HG03354 (cell line): ENCODE measurements around the gene C3orf70.

Experiments used
- ATAC-seq: cut with Tn5 transposase; IDR thresholded peaks from one replicate; pipeline ENCODE4 v1.9.1; 2021; ENCODE audit warnings: mild to moderate bottlenecking; ENCODE audit not compliant: unreplicated experiment, poor library complexity, severe bottlenecking

The C3orf70 gene, protein sequence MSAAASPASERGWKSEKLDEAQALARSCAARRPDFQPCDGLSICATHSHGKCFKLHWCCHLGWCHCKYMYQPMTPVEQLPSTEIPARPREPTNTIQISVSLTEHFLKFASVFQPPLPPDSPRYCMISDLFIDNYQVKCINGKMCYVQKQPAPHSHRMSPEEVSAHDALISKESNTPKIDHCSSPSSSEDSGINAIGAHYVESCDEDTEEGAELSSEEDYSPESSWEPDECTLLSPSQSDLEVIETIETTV

DNA sequence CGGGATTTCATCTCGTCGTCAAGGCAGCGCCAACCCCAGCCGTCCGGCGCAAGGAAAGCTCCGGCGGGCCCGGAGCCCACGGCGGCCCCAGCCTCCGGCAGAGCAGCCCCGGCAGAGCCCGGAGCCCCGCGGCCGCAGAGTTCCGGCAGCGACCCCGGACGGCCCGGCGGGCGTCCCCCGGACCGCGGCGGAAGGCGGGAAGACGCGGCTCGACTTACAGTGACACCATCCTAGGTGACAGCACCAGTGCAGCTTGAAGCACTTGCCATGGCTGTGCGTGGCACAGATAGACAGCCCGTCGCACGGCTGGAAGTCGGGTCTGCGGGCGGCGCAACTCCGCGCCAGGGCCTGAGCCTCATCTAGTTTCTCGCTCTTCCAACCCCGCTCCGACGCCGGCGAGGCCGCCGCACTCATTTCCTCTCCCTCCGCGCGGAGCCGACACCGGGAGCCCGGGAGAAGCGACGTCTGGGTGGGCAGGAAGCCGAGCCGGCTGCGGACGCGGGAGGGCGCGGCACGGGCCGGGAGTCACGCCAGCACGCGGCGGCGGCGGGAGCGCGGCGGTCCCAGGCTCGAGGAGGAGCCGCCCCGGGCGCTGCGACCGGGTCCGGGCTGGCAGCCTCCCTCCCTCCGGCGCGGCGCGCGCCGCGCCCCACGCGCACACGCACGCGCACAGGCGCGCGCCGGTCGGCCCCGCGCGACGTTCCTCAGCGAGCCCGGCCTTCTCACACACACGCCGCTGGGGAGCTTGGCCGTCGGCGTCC is at the start of gene C3orf70:
Gene C3orf70, minus strand, starts transcription at position 651 of the 761 bp plus-strand sequence. Its CDS starts 237 bp downstream, at position 414.
- ATAC-seq: peak; percentile 61

DNA sequence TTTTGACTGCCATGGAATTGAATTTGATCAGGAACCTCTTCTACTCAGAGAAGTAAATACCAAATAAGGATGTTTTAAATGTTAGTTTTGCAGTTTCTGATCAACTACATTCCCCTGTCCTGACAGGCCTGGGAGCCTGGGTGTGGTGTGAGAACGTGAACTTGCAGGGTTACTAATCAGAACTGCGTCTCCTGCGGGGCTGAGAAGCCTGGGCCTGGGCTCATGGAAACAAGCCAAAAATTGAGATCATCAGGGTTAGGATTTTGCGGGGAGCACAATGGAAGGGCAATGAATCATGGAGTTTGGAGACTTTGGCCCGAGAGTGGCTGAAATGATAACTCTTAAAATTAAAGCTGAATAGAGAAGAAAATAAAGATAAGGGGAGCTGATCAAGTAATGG is 47.8 kb upstream of the C3orf70 start:
- no peak for ATAC-seq

- ATAC-seq: no peak
These were observed 46.8 kb upstream of the C3orf70 start for GRCh38 chr3:185199671-185200070.

- ATAC-seq: no peak
These were observed 46.3 kb upstream of the C3orf70 start for GRCh38 chr3:185199206-185199605.

DNA sequence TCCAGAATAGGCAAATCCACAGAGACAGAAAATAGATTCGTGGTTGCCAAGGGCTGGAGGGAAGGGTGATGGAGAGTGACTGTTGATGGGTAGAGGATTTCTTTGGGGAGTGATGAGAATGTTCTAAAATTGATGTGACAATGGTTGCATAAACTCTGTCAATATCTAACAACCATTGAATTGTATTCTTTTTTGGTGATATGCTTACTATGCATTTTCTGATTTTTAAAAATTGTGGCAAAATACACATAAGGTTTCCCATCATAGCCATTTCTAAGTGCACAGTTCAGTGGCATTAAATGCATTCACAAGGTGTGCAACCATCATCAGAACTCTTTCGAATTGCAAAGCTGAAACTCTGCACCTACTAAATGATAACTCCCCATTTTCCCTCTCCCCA is 44.2 kb upstream of the C3orf70 start:
- ATAC-seq: no peak

DNA sequence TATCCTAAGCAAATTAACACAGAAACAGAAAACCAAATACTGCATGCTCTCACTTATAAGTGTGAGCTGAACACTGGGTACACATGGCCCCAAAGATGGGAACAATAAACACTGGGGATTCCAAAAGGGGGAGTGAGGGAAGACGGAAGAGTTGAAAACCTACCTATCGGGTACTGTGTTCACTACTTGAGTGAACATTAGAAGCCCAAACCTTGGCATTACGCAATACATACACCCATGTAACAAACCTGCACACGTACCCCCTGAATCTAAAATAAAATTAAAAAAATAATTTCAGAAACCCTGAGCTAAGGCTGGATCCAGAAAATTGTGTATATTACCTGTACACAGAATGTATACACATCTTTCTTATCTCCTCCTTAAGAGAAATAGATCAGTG is 42.8 kb upstream of the C3orf70 start:
- no peak for ATAC-seq

DNA sequence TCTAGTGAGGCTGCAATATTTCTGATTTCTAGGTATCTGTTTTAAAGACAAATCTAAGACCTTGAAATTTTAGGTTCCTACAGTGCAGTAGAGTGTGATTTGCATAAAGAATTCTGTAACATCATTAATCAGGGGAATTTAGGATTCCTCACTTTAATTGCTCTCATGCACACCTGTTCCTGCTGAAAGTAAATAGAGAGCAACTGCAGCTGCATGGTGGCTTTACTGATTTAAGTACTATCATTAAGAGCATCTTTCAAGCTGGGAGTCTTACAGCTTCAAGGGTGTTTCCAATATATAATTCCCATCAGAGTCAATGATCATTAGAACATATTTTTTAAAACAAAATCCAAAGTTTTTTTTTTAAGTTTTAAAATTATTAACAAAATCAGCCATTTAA is 36.0 kb upstream of the C3orf70 start:
- ATAC-seq: no peak

DNA sequence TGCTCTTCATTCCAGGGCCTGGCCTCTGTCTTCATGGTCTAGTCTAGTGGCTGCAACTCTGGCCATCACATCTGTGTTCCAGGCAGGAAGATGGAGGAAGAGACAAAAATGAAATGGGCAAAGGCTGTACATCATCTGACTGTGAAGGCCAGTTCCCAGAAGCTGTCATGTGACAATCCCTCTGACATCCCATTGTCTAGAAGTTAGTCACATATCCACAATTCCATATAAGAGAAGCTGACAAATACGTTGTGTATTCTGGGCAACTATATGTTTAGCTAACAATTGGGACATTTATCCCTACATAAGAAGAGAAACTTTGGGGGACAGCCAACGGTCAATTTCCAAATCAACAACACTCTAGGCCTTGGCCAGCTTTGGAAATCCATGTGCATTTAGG is 34.5 kb upstream of the C3orf70 start:
- ATAC-seq: no peak

GRCh38 chr3:185176750-185177359 is 24.0 kb upstream of the C3orf70 start:
- no peak for ATAC-seq

GRCh38 chr3:185175370-185175987 is 22.6 kb upstream of the C3orf70 start:
- peak; percentile 79 for ATAC-seq

DNA sequence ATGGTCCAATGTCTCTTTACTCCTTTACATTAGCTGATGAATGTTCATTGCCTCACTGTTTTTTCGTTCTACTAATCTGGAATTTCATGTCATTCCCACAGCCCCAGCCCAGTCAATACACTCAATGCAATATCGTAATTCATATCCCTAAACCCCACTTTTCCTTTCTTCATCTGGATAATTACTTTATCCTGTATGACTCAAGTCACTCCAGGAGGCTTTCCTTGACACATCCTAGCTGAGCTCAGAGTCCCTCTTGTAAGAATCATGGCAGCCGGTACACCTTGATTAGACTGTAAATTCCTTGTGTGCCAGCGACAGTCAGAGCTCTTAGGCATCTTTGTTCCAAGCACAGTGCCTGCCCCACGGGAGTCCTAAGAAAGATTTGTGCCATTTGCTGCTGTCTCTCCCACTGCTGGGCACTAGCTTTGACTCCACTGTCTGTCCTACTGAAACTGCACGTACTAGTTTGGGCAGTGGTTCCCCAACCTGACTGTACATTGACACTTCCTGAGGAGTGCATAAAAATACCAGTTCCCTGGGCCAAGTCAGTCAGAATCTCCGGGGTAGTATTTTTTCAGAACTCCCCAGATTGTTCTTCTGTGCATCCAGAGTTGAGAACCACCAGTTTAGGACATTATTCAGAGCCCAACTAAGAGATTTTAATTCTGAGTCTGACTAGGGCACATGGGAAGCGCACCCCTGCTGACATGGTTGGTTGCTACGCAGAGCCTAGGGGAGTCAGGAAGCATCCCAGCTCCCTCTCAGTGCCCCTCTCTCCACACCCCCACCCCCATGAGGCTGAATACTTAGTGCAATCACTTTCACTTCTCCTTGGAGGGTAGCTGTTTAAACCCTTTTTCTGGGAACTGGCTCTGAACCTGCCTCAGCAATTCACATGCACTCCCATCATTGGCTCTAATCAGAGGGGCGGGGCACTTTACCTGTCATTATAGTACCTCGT is 19.5 kb upstream of the C3orf70 start:
- ATAC-seq: no peak

DNA sequence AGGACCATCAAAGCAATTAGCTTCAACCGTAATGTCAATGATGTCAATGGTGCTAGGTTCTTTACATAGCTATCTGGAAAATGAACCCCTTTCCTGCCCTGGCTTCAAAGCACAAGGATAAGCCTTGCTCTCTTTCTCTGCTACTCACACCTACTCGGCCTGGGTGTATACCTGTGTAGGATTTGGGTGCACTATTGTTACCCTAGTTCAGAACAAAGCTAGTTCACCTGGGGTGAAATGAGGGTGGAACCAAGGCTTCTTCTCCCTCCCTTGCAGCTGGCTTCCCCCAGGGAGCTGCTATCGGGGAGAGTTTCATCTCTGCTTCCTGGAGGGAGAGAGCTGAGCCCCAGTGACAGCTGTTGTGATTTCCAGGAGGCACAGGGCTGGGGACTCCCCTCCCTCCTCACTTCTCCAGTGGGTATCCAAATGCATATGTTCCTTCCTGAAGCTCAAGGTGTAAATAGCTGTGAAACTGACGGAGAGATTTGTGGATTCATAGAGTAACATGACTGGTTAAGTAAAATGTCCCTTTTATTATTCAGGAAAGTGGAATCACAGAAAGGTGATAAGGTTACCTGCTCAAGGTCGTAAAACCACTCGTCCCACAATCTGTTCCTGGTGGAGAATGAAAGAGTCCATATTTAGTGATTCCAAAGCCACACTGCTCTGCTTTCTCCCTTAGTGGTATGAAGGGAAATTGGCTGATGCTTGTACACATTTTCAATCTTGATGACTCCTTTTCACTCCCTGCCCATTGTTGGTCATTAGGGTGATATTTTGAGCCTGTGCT is 11.8 kb upstream of the C3orf70 start:
- ATAC-seq: no peak

DNA sequence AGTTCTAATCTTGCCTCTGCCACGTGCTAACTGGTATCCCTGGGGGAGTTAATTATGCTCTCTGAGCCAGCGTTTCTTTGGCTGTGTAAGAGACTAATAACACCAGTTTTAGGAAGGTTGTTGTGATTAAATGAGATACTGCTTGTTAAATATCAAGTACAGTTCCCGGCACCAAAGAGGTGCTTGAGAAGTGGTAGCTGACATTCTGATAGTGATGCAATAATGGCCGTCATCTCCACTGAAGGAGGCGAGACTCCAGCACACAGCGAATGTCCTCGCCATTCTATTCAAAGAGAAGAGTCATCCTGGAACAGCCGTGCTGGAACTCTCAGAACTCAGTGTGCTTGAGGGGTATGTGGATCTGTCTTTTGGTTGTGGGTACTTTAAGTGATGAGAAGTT is 9.8 kb upstream of the C3orf70 start:
- no peak for ATAC-seq

DNA sequence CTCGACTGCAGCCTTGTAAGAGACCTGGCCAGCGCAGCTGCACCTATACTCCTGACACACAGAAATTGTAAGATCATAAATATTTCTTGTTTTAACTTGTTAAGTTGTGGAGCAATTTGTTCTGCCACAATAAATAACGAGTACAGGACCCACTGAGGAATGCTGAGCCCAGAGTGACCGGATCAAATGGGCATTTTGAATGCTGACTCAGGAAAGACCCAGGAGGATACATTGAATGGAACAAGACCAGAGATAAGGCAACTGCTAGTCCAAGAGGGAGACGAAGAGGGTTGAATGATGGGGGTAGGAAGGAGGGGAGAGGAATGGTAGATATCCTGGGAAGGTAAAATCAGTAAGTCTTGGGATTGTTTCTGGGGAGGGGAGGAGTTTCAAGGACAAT is 8.9 kb upstream of the C3orf70 start:
- no peak for ATAC-seq

DNA sequence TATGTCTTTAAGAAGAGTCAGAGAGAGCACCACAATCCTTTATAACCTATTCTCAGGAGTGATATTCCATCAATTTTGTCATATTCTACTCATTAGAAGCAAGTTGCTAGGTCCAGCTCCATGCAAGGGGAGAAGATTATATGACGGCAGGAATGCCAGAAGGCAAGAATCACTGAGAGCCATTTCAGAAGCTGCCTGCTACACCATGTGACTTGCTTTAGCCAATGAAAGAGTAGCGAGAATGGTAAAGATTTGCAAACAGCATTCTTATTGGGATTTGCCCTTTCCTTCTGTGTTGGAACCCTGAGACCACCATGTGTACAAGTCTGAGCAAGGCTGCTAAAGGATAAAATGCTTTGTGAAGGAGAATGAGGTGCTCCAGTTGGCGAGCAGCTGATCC is 4.5 kb upstream of the C3orf70 start:
- no peak for ATAC-seq

DNA sequence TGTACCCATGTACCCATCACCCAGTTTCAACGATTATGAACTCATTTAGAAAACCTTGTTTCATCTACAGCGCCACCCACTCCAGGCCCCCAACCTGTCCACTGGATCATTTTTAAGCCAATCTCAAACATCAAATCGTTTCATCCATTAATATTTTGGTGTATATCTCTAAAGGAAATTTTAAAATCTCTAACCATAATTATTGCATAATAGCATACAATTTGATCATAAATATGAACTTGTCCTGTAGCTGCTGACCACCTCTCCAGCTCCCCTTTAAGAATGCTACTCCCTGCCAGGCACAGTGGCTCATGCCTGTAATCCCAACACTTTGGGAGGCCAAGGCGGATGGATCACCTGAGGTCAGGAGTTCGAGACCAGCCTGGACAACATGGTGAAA is 2.8 kb upstream of the C3orf70 start:
- no peak for ATAC-seq

DNA sequence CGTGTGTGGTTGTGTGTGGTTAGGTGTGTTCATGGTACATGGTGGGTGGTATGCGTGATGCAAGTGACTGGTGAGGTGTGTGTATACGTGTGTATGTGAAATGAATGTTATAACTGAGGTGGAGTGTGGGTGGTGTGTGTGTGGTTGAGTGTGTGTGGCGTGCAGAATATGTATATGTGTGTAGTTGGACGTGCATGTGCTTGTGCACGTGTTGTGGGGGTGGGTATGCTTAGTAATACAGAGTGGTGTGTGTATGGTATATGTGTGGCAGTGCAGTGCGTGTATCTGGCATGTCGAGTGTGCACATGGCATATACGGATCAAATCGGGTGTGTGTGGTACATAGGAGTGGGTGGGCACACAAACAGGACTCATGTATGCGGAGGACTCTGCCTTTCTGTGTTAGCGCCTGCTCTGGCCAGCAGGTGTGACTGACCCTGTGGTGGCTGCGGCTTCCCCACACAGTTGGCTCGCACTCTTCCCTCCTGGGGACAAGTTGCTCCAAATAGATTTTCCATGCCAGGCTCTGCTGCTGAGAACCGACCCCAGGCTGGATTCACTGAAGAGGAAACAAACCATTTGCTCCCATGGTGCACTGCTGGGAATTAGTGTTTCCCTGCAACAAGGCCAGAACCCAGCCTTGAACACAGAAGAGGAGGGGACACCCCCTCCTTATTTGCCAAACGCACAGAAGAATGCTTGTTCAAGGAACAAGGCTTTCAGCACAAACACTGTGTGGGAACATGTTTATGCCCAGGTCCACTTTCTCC is 1.2 kb upstream of the C3orf70 start:
- no peak for ATAC-seq

DNA sequence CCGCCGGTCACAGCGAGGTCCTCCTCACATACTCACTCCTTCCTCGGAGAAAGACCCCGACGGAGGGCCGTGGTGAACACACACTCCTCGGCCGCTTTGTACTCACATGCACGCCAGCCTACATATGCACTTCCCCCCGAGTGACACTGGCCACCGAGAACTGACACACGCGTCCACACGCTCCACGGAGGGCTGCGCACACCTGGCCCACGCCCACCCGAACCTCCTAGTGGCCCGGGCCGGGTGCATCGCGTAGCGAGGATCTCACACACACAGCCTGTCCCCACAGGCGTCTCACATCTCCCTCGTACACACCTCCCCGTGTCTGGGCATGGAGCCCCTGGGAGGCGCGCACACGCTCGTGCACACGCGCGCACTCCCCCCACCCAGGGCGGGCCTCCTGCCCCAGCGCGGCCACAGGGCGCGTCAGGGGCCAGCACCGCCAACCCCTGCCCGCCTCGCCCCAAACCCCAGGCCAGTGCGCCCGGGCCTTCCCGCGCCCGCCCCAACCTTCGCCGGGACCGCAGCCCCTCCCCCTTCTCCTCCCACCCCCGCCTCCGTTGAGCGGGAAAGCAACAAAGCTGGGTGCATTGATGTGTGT is 411 bp upstream of the C3orf70 start:
- ATAC-seq: no peak
